NOMO-1 treated with DMSO at 0.1 percent for 48 hours (cell line): ENCODE results near the gene TBC1D4.
"Not testable (repeated sequence)": the region's sequence is repeated elsewhere in the genome, so short reads cannot be mapped to it uniquely, and the experiment has no call there.

Source experiments
- DNase-seq: peaks from one replicate; lab custom pipeline; 2025; ENCODE audit not compliant: unreplicated experiment; lab: John Stamatoyannopoulos, UW

The TBC1D4 gene

GRCh38 chr13:75454497-75454896 lies 27.5 kb downstream of the TBC1D4 start:
- DNase-seq = no peak

GRCh38 chr13:75452564-75452963 lies 29.4 kb downstream of the TBC1D4 start:
- DNase-seq = no peak

GRCh38 chr13:75447493-75447892 lies 34.5 kb downstream of the TBC1D4 start:
- DNase-seq = no peak

GRCh38 chr13:75446874-75447273 lies 35.1 kb downstream of the TBC1D4 start:
- DNase-seq = no peak

GRCh38 chr13:75445717-75446499 lies 36.1 kb downstream of the TBC1D4 start:
- DNase-seq = no peak

GRCh38 chr13:75444016-75444415 lies 38.0 kb downstream of the TBC1D4 start:
- no peak for DNase-seq

GRCh38 chr13:75443356-75443958 lies 38.5 kb downstream of the TBC1D4 start:
- DNase-seq = no peak

GRCh38 chr13:75442736-75443234 lies 39.2 kb downstream of the TBC1D4 start:
- no peak for DNase-seq

- no peak for DNase-seq
Measured at GRCh38 chr13:75440100-75440499, 41.9 kb downstream of the TBC1D4 start.

GRCh38 chr13:75437582-75438318 lies 44.2 kb downstream of the TBC1D4 start:
- no peak for DNase-seq

GRCh38 chr13:75434126-75434525 lies 47.8 kb downstream of the TBC1D4 start:
- DNase-seq = not testable (repeated sequence)

GRCh38 chr13:75432811-75433244 lies 49.1 kb downstream of the TBC1D4 start:
- DNase-seq = no peak

GRCh38 chr13:75432045-75432444 lies 49.9 kb downstream of the TBC1D4 start:
- DNase-seq = no peak

GRCh38 chr13:75430436-75431209 lies 51.3 kb downstream of the TBC1D4 start:
- DNase-seq = no peak

GRCh38 chr13:75426421-75426820 lies 55.5 kb downstream of the TBC1D4 start:
- DNase-seq = no peak

- no peak for DNase-seq
Measured at GRCh38 chr13:75425216-75426009, 56.6 kb downstream of the TBC1D4 start.

- DNase-seq = no peak
Measured at GRCh38 chr13:75423946-75424345, 58.0 kb downstream of the TBC1D4 start.

GRCh38 chr13:75422028-75422427 lies 59.9 kb downstream of the TBC1D4 start:
- DNase-seq = no peak

GRCh38 chr13:75421133-75421532 lies 60.8 kb downstream of the TBC1D4 start:
- no peak for DNase-seq

GRCh38 chr13:75419656-75420055 lies 62.3 kb downstream of the TBC1D4 start:
- no peak for DNase-seq
